Renal pelvis (tissue), 4 donors: Measurements from ENCODE around the gene PIM3. TPM values are rescaled to one million over a fixed set of nuclear protein-coding genes. Genes with fewer than 3 reads are reported as not detected.
"Not testable (repeated sequence)": the region's sequence is repeated elsewhere in the genome, so short reads cannot be mapped to it uniquely, and the experiment has no call there.

ENCODE experiments used
- DNase-seq: peaks from one replicate; pipeline ENCODE4 v3.0.0-alpha.2; 2013
- polyA plus RNA-seq, 3 donors: library from polyadenylated mRNA; unstranded; fragments of 120-200 nt; gene quantifications; one replicate each; pipeline ENCODE4 v1.2.1, GENCODE V29; 2013; ENCODE audit not compliant: insufficient read length in 3 of 3

The PIM3 gene
- polyA plus RNA-seq, 3 donors, result 17.5 to 25.0 (median 22.2) TPM

- no peak for DNase-seq
These were observed 21.9 kb upstream of the PIM3 start for GRCh38 chr22:49938565-49939136.

GRCh38 chr22:49941507-49942316 lies 18.9 kb upstream of the PIM3 start:
- DNase-seq, result no peak

GRCh38 chr22:49942565-49943404 lies 17.8 kb upstream of the PIM3 start:
- DNase-seq, result no peak

DNA sequence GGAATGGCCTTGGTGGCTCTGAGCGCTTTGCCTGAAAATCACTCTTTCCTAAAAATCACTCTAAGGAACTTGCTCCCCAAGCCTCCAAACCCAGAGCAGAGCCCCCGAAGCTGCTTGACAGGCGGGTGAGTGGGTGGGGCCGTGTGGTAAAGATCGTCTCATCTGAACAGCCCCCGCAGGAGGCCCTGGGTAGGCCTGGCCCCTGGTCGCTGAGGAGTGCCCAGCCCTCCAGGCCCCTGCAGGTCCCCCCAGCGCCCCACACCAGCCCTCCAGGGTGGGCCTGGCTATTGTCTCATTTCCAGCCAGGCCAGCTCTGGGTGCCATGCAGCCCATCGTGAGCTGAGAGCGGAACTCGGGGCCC lies 17.2 kb upstream of the PIM3 start:
- DNase-seq, result no peak

GRCh38 chr22:49943771-49944398 lies 16.7 kb upstream of the PIM3 start:
- no peak for DNase-seq

GRCh38 chr22:49944399-49944891 lies 16.1 kb upstream of the PIM3 start:
- no peak for DNase-seq

DNA sequence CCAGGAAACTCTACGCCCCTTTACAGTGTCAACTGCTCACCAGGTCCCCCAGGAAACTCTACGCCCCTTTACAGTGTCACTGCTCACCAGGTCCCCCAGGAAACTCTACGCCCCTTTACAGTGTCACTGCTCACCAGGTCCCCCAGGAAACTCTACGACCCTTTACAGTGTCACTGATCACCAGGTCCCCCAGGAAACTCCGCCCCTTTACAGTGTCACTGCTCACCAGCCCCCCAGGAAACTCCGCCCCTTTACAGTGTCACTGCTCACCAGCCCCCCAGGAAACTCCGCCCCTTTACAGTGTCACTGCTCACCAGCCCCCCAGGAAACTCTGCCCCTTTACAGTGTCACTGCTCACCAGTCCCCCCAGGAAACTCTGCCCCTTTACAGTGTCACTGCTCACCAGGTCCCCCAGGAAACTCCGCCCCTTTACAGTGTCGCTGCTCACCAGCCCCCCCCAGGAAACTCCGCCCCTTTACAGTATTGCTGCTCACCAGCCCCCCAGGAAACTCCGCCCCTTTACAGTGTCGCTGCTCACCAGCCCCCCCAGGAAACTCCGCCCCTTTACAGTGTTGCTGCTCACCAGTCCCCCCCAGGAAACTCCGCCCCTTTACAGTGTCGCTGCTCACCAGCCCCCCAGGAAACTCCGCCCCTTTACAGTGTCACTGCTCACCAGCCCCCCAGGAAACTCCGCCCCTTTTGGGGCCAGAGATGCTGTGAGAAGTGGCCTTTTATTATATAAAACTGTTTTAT lies 15.4 kb upstream of the PIM3 start:
- DNase-seq, result not testable (repeated sequence)

- no peak for DNase-seq
These were observed 13.8 kb upstream of the PIM3 start for GRCh38 chr22:49946612-49947295.

DNA sequence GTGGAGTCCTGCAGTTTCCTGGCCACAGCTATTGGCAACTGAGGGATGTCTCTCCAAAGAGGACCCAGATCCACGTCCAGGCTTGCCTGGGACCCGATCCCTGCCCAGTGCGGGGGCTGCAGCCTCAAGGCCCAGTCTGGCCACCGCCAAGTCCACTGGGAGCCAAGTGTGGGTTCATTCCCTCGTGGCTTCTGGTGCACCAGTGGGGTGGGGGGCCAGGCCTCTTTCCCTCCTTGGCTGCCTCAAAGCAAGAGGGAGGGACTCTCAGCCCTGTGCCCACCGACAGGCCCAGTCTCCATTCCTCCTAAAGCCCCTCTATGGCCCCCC lies 13.3 kb upstream of the PIM3 start:
- no peak for DNase-seq

DNA sequence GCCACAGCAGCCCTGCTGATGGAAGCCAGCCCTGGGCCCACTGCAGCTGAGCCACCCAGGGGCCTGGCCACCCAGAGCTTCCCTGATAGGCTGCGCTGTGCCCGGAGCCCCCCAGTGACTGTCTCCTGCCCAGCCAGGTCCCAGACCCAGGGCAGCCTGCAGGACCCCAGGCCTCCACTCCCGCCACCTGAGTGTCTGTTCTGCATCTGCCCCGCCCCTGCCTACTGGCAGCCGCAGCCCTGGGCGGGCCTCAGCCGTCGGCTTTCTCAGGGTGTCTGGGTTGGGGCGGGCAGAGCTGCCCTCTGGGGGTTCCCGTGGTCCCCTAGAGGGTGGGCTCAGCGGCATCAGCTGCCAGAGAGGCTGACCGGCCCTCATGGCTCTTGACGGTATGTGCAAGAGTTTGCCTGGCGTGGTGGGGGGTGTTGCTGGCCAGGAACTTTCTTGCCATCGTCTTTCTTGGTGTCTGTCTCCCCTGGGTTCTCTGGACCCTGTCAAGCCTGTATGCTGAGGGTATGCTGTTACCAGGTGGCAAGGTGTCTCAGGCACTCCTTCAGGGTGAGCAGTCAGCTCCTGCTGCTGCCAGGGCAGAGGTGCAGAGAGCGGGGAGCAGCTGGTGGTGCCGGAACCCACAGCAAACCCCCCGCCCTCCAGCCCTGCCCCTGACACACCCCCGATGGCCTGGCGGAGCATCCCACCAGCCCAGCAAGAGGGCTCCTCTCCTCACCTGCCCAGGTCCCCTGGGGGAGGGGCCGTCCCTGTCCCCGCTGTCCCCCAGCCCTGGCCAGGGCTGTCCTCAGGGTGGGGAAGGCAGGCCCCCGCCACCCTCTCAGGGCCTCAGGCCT lies 12.2 kb upstream of the PIM3 start:
- DNase-seq, result no peak

- DNase-seq, result no peak
These were observed 11.3 kb upstream of the PIM3 start for GRCh38 chr22:49948958-49949913.

GRCh38 chr22:49949914-49950292 lies 10.7 kb upstream of the PIM3 start:
- no peak for DNase-seq

DNA sequence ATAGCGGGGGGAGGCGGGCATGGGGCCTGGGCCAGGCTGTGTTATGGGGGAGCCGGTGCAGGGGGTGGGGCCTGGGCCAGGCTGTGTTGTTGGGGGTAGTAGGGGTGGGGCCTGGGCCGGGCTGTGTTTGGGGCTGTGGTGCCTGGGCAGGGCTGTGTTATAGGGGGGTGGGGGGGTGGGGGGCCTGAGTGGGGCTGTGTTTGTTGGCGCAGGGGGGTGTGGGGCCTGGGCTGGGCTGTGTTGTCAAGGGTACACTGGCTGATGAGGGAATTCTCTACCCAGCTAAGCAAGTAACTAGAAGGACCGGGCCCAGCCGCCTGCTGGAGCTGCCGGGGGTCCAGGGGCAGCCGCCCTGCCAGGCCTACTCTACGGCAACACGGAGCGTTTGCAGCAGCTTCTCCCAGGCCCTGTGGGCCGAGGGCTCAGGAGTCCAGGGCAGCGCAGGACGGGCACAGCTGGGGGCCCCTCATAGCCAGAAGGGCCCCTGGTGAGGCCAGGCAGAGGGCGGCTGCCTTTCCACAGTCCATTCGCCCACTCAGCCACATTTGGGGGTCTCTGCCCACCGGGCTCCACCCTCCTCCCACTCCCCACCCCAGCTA lies 10.1 kb upstream of the PIM3 start:
- no peak for DNase-seq

- peak; percentile 74 for DNase-seq
These were observed 9.4 kb upstream of the PIM3 start for GRCh38 chr22:49951000-49951677.

DNA sequence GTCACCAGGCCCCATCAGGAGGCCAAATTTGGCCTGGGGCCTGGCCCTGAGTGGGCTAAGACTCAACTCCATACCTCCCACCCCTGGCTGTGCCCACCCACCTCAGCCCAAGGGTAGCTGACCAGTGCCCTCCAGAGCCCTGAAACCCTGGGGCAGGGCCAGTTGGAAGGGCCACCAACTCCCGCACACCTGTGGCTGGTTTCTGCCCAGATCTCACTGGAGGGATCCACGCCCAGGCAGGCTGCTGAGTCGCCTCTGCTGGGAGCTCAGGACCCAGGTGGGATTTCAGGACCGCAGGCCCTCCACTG lies 8.9 kb upstream of the PIM3 start:
- no peak for DNase-seq

- DNase-seq, result no peak
These were observed 8.3 kb upstream of the PIM3 start for GRCh38 chr22:49951986-49952896.
